ENCODE data around the gene LHX2.

The LHX2 gene

DNA sequence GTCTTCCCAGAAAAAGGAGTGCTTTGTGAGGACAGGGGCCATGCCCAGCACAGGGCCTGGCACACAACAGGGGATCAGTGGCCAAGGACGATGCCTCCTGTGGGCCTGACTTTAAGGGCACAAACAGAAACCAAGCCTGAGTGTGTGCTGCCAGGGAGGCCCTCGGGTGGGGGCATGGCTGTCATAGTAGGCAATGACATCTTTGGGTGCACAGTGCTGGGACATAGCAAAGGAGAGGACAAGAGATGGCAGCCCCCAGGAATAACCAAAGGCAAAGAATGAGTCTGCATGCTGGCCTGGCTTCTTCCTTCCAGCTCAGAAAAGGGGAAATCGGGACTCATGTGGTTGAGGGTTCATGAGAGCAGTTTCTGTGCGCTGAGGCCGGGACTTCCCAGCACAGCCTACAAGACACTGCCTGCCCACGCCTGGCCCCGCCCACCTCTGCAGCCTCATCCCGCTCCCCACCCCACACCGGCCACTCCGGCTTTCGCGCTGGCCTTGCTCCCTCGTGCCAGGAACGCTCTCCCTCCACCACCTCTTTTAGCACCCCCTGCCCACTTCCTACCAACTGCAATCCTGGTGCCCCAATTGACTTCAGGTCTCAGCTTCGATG lies 13.8 kb upstream of the LHX2 start:
- H3K9me3 ChIP-seq (ENCODE audit: insufficient read depth, low read length) = no peaks in the 10 kb centered on the region
- peak overlapping the region; percentile 78; the same call in 1 of the 2 replicates for H3K9ac ChIP-seq (ENCODE audit: low read length)
- H3K4me2 ChIP-seq (ENCODE audit: low read length) = peak overlapping the region; percentile 99
- TF ChIP-seq, protein P1, sequence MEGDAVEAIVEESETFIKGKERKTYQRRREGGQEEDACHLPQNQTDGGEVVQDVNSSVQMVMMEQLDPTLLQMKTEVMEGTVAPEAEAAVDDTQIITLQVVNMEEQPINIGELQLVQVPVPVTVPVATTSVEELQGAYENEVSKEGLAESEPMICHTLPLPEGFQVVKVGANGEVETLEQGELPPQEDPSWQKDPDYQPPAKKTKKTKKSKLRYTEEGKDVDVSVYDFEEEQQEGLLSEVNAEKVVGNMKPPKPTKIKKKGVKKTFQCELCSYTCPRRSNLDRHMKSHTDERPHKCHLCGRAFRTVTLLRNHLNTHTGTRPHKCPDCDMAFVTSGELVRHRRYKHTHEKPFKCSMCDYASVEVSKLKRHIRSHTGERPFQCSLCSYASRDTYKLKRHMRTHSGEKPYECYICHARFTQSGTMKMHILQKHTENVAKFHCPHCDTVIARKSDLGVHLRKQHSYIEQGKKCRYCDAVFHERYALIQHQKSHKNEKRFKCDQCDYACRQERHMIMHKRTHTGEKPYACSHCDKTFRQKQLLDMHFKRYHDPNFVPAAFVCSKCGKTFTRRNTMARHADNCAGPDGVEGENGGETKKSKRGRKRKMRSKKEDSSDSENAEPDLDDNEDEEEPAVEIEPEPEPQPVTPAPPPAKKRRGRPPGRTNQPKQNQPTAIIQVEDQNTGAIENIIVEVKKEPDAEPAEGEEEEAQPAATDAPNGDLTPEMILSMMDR (IDR thresholded peaks at IDR 0.05; ENCODE audit: low read depth, low read length) = no peak
- no peak for TF ChIP-seq EZH2phosphoT487 (IDR thresholded peaks at IDR 0.05; ENCODE audit: low read depth)
- peak overlapping the region; percentile 91 for H3K4me3 ChIP-seq (ENCODE audit: low read length)
- H3K4me1 ChIP-seq (ENCODE audit: low read length) = peaks cover 33% of the 10 kb centered on the region
- no peaks in the 10 kb centered on the region for H3K36me3 ChIP-seq (replicated peaks; ENCODE audit: low read depth, low read length)
- H4K20me1 ChIP-seq (ENCODE audit: insufficient read depth, low read length) = no peaks in the 10 kb centered on the region
- H3K27ac ChIP-seq (ENCODE audit: low read length) = peak overlapping the region; percentile 80
- H3K27me3 ChIP-seq (ENCODE audit: low read depth, low read length) = peaks cover 52% of the 10 kb centered on the region
- H2AFZ ChIP-seq (ENCODE audit: low read depth, low read length) = 0 out of 2 replicates have a peak overlapping the region, but pooled peaks have one; percentile 13
- H3K79me2 ChIP-seq (ENCODE audit: low read length) = no peaks in the 10 kb centered on the region

DNA sequence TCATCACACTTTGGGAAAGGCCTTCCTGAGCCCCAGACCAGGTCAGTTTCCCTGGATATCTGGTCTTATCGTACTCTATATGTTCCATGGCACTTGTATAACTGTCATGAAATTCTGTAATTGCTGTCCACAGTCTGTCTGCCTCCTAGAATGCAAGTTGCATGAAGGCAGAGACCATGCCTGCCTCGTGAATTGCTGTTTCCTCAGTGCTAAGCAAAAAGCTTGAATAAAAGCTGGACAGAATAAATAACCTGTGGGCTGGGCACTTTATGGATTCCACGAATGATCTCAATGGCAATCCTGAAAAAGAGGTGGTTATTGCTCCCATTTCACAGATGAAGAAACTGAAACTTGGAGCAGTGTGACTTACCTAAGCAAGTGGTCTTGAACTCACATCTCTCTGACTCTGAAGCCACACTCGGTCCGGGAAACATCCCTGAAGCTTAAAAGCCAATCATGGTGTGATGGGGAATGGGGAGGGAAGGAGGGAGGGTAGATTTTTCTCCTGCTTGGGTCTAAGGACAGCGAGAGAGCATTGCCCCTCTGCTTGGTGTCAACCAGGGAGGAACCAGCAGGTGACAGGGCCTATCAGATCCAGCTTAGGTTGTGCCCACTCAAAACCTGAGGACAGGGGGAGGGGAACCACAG lies 13.2 kb upstream of the LHX2 start:
- Histone ChIP-seq H3K36me3 (replicated peaks; ENCODE audit: low read depth, low read length) (no peaks in the 10 kb centered on the region), H3K4me2 (ENCODE audit: low read length) (peak overlapping the region; percentile 99), H3K4me3 (ENCODE audit: low read length) (peak overlapping the region; percentile 91), H3K4me1 (ENCODE audit: low read length) (peaks cover 33% of the 10 kb centered on the region), H3K9me3 (ENCODE audit: insufficient read depth, low read length) (no peaks in the 10 kb centered on the region), H4K20me1 (ENCODE audit: insufficient read depth, low read length) (no peaks in the 10 kb centered on the region), H3K27ac (ENCODE audit: low read length) (peak overlapping the region; percentile 80; the same call in 1 of the 2 replicates), H3K27me3 (ENCODE audit: low read depth, low read length) (peaks cover 58% of the 10 kb centered on the region), H2AFZ (ENCODE audit: low read depth, low read length) (peak overlapping the region; percentile 98; the same call in 1 of the 2 replicates), H3K79me2 (ENCODE audit: low read length) (no peaks in the 10 kb centered on the region), H3K9ac (ENCODE audit: low read length) (peak overlapping the region; percentile 78; the same call in 1 of the 2 replicates)
- TF ChIP-seq EZH2phosphoT487 (IDR thresholded peaks at IDR 0.05; ENCODE audit: low read depth) = no peak
- TF ChIP-seq, protein P1 (IDR thresholded peaks at IDR 0.05; ENCODE audit: low read depth, low read length) = no peak

DNA sequence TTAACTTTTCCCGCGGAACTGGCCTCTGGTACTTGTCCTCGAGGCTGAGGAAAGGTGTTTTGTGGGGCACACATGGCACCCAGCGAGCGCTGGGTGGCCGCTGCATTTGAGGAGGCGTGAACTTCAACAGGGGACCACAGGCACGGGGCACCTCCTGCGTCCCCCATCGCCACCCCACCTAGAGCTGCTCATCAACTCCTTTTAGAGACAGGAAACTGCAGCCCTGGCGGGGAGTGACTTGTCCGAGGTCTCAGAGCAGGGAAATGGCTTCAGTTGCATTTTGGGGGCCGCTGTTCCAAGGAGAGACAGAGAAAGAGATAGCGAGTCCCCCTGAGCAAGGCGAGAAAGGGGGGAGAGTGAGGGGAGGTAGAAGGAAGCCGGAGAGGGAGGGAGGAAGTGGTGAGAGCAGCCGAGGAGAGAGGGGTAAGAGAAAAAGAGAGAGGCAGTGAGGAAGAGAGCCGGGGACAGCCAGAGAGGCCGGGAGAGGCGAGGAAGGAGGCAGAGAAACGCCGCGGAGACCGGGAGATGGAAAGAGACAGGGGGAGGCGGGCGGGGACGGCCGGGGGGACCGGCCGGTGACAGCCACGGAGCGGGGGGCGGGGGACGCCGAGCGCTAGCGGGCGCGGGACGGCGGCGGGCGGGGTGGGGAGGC lies 12.5 kb upstream of the LHX2 start:
- peaks cover 60% of the 10 kb centered on the region for H3K27me3 ChIP-seq (ENCODE audit: low read depth, low read length)
- no peaks in the 10 kb centered on the region for H3K9me3 ChIP-seq (ENCODE audit: insufficient read depth, low read length)
- H3K4me2 ChIP-seq (ENCODE audit: low read length) = peak overlapping the region; percentile 99
- H3K9ac ChIP-seq (ENCODE audit: low read length) = peak overlapping the region; percentile 78
- no peaks in the 10 kb centered on the region for H3K36me3 ChIP-seq (replicated peaks; ENCODE audit: low read depth, low read length)
- no peak overlapping the region for H3K27ac ChIP-seq (ENCODE audit: low read length)
- TF ChIP-seq EZH2phosphoT487 (IDR thresholded peaks at IDR 0.05; ENCODE audit: low read depth) = no peak
- TF ChIP-seq, protein P1 (IDR thresholded peaks at IDR 0.05; ENCODE audit: low read depth, low read length) = no peak
- peak overlapping the region; percentile 98 for H2AFZ ChIP-seq (ENCODE audit: low read depth, low read length)
- H4K20me1 ChIP-seq (ENCODE audit: insufficient read depth, low read length) = no peaks in the 10 kb centered on the region
- H3K79me2 ChIP-seq (ENCODE audit: low read length) = no peaks in the 10 kb centered on the region
- H3K4me3 ChIP-seq (ENCODE audit: low read length) = peak overlapping the region; percentile 91
- H3K4me1 ChIP-seq (ENCODE audit: low read length) = peaks cover 35% of the 10 kb centered on the region

DNA sequence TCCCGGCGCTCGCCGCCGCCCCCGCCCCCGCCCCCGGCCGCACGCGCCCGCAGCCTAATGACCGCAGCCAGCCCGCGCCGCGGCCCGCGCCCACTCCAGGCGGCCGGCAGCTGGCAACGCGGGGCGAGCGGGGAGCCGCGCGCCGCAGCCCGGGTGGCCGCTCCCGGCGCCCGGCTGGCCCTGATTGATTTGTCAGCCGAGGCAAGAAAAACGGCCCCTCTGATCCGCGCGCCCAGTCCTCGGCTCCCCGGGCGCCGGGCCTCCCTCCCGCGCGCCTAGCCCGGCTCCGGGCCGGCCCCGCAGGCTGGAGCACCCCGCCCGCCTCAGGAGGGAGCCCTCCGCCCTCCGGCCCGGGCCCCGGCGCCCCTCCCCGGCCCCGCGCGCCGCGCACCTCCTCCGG lies 11.9 kb upstream of the LHX2 start:
- H3K79me2 ChIP-seq (ENCODE audit: low read length) = no peaks in the 10 kb centered on the region
- no peak overlapping the region for H2AFZ ChIP-seq (ENCODE audit: low read depth, low read length)
- no peak for TF ChIP-seq EZH2phosphoT487 (IDR thresholded peaks at IDR 0.05; ENCODE audit: low read depth)
- TF ChIP-seq, protein P1 (IDR thresholded peaks at IDR 0.05; ENCODE audit: low read depth, low read length) = no peak
- H3K9ac ChIP-seq (ENCODE audit: low read length) = peak overlapping the region; percentile 23; the same call in 1 of the 2 replicates
- peaks cover 41% of the 10 kb centered on the region for H3K4me1 ChIP-seq (ENCODE audit: low read length)
- H4K20me1 ChIP-seq (ENCODE audit: insufficient read depth, low read length) = no peaks in the 10 kb centered on the region
- H3K36me3 ChIP-seq (replicated peaks; ENCODE audit: low read depth, low read length) = no peaks in the 10 kb centered on the region
- H3K27ac ChIP-seq (ENCODE audit: low read length) = no peak overlapping the region
- peaks cover 60% of the 10 kb centered on the region for H3K27me3 ChIP-seq (ENCODE audit: low read depth, low read length)
- H3K4me2 ChIP-seq (ENCODE audit: low read length) = peak overlapping the region; percentile 85
- H3K4me3 ChIP-seq (ENCODE audit: low read length) = peak overlapping the region; percentile 76
- no peaks in the 10 kb centered on the region for H3K9me3 ChIP-seq (ENCODE audit: insufficient read depth, low read length)

Data from OCI-LY3 (cell line).